ENCODE measurements around the gene ZKSCAN5.
"Not testable (repeated sequence)": the region's sequence is repeated elsewhere in the genome, so short reads cannot be mapped to it uniquely, and the experiment has no call there.

ZKSCAN5 gene

DNA sequence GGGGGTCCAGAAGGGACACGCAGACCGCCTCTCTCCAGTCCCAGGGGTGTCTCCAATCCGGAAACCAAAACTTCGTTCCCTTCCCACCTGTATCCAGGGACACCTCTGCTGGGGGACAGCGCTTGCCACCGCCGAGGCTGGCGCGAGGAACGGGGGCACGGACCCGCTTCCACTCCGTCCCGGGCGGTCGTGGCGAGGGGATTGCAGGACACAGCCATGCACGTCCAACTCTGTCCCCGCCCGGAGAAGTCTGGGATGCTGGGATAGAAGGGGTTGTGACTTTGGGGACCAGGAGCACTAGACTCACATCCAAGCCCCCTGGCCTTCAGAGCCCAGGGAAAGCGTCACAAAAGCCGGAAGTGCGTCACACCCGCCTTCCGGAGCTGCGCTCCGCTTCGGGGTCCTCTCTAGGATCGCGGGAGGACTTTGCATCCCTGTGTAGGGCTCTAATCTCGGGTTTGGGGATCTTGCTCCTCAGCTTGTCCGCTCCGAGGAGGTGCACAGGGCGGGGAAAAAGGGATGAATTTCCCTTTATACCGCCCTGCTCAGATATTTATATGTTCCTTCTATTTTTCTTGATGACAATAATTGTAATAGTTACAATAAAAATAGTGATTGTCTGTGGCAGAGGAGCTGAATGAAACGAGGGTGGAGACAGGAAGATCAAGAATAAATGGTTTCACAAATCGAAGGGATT is 47.5 kb downstream of the ZKSCAN5 start, which contains the start of gene FAM200A:
FAM200A (minus strand) TSS at position 348 of the 697 bp plus-strand sequence. CDS start 3,707 bp downstream, outside the sequence.
- DNase-seq: peak; percentile 26 to 91 (median 79)

DNA sequence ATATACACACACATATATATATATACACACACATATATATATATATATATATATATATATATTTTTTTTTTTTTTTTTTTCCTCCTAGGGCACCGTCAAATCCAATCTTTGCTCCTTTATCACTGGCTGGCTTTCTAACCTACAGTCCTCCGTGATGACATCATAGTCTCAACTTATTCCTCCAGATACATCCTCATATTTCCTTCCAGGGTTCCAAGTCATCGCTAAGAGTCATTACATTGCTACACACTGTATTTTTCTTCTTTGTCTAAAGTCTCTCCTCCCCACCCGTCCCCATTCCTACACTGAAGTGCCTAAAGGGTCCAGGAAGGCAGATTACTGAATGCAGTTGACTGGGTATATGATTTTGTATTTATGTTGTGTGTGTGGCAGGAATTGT is 48.6 kb downstream of the ZKSCAN5 start:
- DNase-seq: no peak

DNA sequence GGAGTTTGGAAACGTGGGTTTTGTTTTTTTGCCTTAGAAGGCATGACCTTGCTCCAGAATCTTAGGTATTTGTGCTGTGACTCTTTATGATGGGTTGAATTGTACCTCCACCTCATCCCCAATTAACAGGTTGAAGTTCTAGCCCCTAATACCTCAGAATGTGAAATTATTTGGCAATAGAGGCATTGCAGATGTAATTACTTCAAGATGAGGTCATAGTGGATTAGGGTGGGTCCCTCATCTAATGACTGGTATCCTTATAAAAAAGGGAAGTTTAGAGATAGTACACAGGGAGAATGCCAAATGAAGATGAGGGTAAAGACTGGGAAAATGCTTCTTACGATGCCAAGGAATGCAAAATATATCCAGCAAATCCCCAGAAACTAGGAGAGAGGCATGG is 50.5 kb downstream of the ZKSCAN5 start:
- no peak for DNase-seq

- DNase-seq: no peak
Observed at GRCh38 chr7:99557196-99557607, 52.7 kb downstream of the ZKSCAN5 start.

DNA sequence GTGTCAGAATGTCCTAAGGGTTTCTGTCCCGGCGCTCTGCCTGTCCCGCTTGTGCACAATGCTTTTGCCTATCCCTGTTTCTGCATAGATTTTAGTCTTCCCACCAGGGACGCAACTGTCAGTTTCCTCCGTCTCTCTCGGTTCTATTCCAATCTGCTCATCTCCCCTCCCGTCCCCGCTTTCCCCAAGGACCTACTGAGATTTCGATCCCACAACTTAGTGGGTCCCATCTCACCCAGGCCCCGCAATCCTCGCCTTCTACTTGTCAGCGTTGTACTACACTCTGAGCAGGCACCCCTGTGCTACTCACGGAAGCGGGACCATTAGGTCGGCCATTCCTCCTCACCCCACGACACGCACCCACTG is 53.5 kb downstream of the ZKSCAN5 start:
- peak in 3 of 51 donors; percentile 62 to 69 (median 69) for DNase-seq

GRCh38 chr7:99558306-99559174 is 54.1 kb downstream of the ZKSCAN5 start, which contains the start of gene ZNF655:
Gene ZNF655 (plus strand): TSS chr7:99558642. CDS start chr7:99560560, 1,918 bp downstream.
- DNase-seq: peak; percentile 34 to 96 (median 87)

GRCh38 chr7:99559175-99559915 is 54.9 kb downstream of the ZKSCAN5 start:
- DNase-seq: no peak

DNA sequence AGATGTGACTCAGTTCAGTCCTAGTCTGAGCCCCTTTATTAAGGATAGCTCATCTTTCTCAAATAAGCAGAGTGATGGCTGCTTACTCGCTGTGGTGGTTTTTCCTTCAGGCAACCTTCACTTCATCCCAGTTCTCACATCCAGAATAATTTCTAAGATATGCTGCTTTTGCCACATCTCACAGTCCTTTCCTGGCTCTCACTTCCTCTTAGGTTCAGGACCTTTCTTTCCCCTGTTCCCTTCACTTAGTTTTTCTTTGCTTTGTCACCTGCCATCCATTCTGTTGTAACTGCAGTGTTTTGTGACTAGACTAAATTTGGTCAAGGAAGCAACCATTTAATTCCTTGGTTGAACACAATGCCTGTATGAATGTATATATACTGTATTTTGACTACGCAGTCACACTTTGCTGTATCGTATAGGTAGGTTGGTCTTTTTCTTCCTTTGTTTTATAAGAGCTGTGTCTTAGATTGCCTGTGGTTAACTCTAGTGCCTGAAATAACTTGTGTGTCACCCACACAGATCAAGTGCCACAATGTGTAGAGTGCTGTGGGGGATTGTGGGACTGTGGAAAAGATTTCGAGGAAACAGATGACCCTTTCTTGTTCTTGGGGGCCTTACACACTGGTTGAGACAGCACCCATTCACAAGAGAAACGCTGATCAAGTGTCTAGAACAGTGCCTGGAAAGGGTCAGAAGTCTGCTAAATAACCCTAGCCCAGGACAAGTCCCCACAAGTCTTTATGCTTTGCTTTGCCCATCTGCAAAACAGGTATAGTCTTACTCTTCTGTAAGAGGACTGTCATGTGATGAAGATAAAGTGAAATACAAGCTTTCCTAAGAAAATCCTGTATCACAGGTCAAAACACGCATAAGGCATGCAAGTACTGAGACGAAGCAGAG is 56.6 kb downstream of the ZKSCAN5 start:
- DNase-seq: no peak

DNA sequence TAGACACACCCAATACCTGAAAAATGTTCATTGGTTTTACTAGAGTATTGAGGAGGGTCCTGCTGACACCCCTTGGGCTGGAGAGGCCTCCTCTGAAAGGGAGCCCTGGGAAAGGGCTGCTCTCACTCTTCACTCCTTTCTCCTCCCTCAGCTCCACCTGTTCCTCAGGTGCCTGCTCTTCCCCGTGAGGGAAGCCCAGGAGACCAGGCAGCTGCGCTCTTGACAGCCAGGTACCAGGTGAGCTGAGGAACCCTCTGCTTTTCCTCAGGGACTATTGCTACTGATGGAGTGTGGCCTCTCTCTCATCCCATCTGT is 57.2 kb downstream of the ZKSCAN5 start:
- no peak for DNase-seq

- no peak for DNase-seq
Observed at GRCh38 chr7:99562114-99562784, 57.8 kb downstream of the ZKSCAN5 start.

DNA sequence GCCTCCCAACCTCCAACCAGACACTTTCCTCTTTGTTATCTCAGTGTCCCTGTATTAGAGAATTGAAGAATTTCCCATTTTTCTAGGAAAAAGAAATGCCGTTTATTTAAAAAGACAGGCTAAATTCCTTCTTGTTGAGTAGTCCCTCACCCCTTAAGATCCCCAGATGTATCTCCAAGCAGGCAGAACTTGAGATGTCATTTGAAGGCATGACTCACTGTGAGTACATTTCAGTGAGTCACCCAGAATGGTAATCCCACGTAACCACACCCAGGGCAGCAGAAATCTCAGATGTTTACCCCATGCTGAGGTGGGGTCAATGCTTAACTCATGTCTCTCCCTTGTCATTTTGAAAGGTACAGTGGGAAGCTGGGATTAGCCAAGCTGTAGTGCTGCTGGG is 58.4 kb downstream of the ZKSCAN5 start:
- DNase-seq: peak in 3 of 51 donors; percentile 7 to 50 (median 27)

DNA sequence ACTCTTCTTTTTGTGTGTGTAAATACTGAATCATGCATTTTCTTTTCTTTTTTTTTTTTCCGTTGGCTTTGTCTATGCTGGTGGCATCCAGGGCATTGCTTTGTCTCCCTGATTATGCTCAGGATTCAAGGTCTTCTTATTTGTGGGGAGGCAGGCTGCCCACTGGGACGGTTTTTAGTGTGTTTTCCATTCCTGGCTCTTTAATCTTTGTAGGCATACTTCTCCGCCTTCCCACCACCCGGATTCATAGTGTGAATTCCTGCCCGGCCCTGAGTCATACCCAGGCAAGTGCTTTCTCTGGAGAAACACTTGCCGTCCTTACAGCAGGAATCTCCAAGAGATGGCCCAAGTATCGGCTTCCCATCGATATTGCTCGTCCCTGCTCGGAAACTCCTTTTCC is 59.2 kb downstream of the ZKSCAN5 start:
- no peak for DNase-seq

GRCh38 chr7:99568770-99569169 is 64.3 kb downstream of the ZKSCAN5 start:
- not testable (repeated sequence) for DNase-seq

GRCh38 chr7:99571768-99572167 is 67.3 kb downstream of the ZKSCAN5 start:
- DNase-seq: no peak

- no peak for DNase-seq
Observed at GRCh38 chr7:99573257-99573656, 68.8 kb downstream of the ZKSCAN5 start.

GRCh38 chr7:99576251-99576650 is 71.8 kb downstream of the ZKSCAN5 start:
- DNase-seq: no peak

DNA sequence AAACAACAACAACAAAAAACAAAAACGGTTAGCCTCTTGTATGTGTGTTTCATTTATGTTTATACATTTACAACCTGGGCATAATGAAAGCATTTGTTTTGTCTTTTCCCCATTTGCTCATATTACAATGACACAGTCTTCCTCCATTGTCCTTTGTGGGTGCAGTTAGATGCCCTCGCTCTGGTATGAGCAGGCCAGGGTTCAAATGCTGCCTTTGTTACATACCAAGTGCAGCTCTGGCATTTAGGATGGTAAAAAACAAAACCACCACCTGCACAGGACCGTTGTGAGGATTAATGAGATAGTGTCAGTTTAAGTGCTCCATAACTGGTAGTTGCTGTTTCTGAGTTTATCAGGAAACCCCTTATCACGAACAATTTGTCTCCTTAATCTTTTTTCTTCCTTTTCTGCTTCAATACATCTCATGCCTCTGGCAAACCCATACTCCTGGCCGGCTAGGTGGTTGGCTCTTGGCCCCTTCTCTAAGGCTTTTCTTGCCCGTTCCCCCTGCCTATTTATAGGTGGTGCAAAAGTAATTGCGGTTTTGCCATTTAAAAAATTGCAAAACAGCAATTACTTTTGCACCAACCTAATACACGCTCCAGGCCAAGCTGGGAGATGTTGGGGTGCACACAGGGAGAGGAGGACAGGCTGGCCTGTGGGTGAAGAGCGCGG is 75.0 kb downstream of the ZKSCAN5 start:
- no peak for DNase-seq

GRCh38 chr7:99579956-99580777 is 75.7 kb downstream of the ZKSCAN5 start:
- peak in 39 of 51 donors; percentile 7 to 62 (median 40) for DNase-seq
